RWPE1 (cell line): ENCODE measurements around the gene DVL1.

Experiments
- CTCF ChIA-PET: fragments of 350-600 bp; sonication (Branson Sonifier 250); formaldehyde crosslinking; extraction: SDS; loops from one replicate; lab custom pipeline; 2021; lab: Yijun Ruan, JAX
- POLR2A ChIA-PET: fragments of 400-600 bp; formaldehyde crosslinking; extraction: SDS; loops from one replicate; lab custom pipeline; 2020; ENCODE audit warnings: antibody characterized with exemption; ENCODE audit not compliant: low non-redundant PET; lab: Yijun Ruan, JAX
- DNase-seq: peaks from one replicate; pipeline ENCODE4 v3.0.0; 2012; ENCODE audit warnings: low spot score
- H3K27ac ChIP-seq: fragments of 450-650 bp; 2 replicates; pipeline ENCODE4 v1.5.1; 2017
- TF ChIP-seq, protein P1 (sequence below): fragments of 450-650 bp; conservative IDR thresholded peaks from 2 replicates; pipeline ENCODE4 v1.5.1; 2017; ENCODE audit warnings: low read depth, mild to moderate bottlenecking

Gene DVL1

GRCh38 chr1:1306661-1307260 lies 42.5 kb downstream of the DVL1 start:
- TF ChIP-seq, protein P1, sequence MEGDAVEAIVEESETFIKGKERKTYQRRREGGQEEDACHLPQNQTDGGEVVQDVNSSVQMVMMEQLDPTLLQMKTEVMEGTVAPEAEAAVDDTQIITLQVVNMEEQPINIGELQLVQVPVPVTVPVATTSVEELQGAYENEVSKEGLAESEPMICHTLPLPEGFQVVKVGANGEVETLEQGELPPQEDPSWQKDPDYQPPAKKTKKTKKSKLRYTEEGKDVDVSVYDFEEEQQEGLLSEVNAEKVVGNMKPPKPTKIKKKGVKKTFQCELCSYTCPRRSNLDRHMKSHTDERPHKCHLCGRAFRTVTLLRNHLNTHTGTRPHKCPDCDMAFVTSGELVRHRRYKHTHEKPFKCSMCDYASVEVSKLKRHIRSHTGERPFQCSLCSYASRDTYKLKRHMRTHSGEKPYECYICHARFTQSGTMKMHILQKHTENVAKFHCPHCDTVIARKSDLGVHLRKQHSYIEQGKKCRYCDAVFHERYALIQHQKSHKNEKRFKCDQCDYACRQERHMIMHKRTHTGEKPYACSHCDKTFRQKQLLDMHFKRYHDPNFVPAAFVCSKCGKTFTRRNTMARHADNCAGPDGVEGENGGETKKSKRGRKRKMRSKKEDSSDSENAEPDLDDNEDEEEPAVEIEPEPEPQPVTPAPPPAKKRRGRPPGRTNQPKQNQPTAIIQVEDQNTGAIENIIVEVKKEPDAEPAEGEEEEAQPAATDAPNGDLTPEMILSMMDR, result no peak
- peak overlapping the region; percentile 100 for H3K27ac ChIP-seq
- DNase-seq, result no peak
- ChIA-PET CTCF (no interaction called here), POLR2A (no interaction called here)

DNA sequence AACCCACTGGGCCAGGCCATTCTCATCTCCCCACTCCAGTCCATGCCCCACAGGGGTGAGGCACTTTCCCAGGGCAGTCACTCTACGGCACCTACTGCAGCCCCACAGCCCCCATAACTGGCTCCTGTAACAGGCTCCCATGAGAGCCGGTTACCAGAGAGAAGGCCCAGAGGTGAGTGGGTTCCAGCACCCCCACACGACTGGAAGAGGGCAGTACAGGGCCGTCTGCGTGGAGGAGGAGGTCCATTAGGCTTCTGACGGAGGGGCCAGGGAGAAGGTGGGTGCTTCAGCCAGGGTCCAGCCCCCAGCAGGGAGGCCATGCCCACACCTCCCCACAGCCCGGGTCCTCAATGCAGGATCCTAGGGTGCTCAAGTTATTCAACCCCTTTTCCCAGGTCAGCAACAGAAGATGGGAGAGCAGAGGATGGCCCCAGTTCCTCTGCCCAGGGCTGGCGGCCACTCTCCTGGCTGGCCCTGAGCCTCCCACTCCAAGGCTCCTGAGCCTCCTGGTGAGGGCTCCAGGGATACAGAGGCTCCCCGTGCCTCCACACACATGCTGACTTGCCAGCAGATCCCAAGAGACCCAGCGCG lies 43.1 kb downstream of the DVL1 start:
- DNase-seq, result no peak
- CTCF ChIA-PET, result interaction anchor here (1.6 kb wide), 1 partner anchor 14 kb away, joined by 5 read pairs; no protein-coding TSS in a partner anchor
- TF ChIP-seq, protein P1, result no peak; the same call in 1 of the 2 replicates
- H3K27ac ChIP-seq, result peak overlapping the region; percentile 100
- POLR2A ChIA-PET, result no interaction called here

GRCh38 chr1:1305300-1306069 lies 43.7 kb downstream of the DVL1 start:
- POLR2A ChIA-PET, result interaction anchor here (0.5 kb wide), 1 partner anchor 13 kb away, joined by 4 read pairs; no protein-coding TSS in a partner anchor
- CTCF ChIA-PET, result interaction anchor here (1.6 kb wide), 1 partner anchor 14 kb away, joined by 5 read pairs; no protein-coding TSS in a partner anchor
- TF ChIP-seq, protein P1, result no peak
- DNase-seq, result peak; percentile 85
- peak overlapping the region; percentile 100 for H3K27ac ChIP-seq

GRCh38 chr1:1304331-1305299 lies 44.6 kb downstream of the DVL1 start:
- H3K27ac ChIP-seq, result peak overlapping the region; percentile 100
- TF ChIP-seq, protein P1, result no peak
- CTCF ChIA-PET, result interaction anchor here (0.8 to 1.6 kb wide), 2 partner anchors 13 to 155 kb away, joined by 5 read pairs; no protein-coding TSS in a partner anchor
- POLR2A ChIA-PET, result interaction anchor here (0.5 kb wide), 1 partner anchor 14 kb away, joined by 4 read pairs; no protein-coding TSS in a partner anchor
- peak; percentile 83 for DNase-seq

- peak overlapping the region; percentile 100 for H3K27ac ChIP-seq
- ChIA-PET POLR2A (no interaction called here), CTCF (no interaction called here)
- no peak for DNase-seq
- TF ChIP-seq, protein P1, result no peak
Observed at GRCh38 chr1:1303736-1304135, 45.5 kb downstream of the DVL1 start.
